CD14-positive monocyte (primary cell): ENCODE results near the gene NUP35. TPM values are rescaled to one million over a fixed set of nuclear protein-coding genes. Genes with fewer than 3 reads are reported as not detected.

Experiments used
- DNase-seq, 3 donors: peaks; one replicate each; pipeline ENCODE4 v3.0.0-alpha.2; 2011 to 2022
- H2AFZ ChIP-seq: 2 replicates; pipeline ENCODE4 v1.6.0; 2012; ENCODE audit warnings: mild to moderate bottlenecking, low read depth, low read length, inconsistent platforms; ENCODE audit not compliant: insufficient read depth, poor library complexity, severe bottlenecking
- H3K27ac ChIP-seq, 2 donors: 1 replicate in 1 of 2; 2 replicates in 1 of 2; pipeline ENCODE4 v1.5.1; 2012 to 2013; ENCODE audit warnings: low read length in 2 of 2, control low read depth in 1 of 2, inconsistent platforms in 1 of 2, low read depth in 1 of 2, mild to moderate bottlenecking in 1 of 2
- H3K27me3 ChIP-seq, 2 donors: one replicate each; pipeline versions ENCODE4 v1.6.0 to v1.6.1; 2011 to 2013; ENCODE audit warnings: low read length in 2 of 2; ENCODE audit not compliant: control insufficient read depth in 2 of 2, insufficient read depth in 2 of 2
- H3K36me3 ChIP-seq, 2 donors: replicated peaks in 1 of 2; 1 replicate in 1 of 2; 2 replicates in 1 of 2; pipeline versions ENCODE4 v1.5.1 to v1.6.1; 2012 to 2013; ENCODE audit warnings: low read length in 2 of 2, control low read depth in 1 of 2, inconsistent platforms in 1 of 2, mild to moderate bottlenecking in 1 of 2; ENCODE audit not compliant: insufficient read depth in 2 of 2, control insufficient read depth in 1 of 2
- H3K4me1 ChIP-seq, 2 donors: 1 replicate in 1 of 2; 2 replicates in 1 of 2; pipeline versions ENCODE4 v1.5.1 to v1.6.1; 2012 to 2013; ENCODE audit warnings: low read length in 2 of 2, control low read depth in 1 of 2, inconsistent platforms in 1 of 2, mild to moderate bottlenecking in 1 of 2, moderate library complexity in 1 of 2; ENCODE audit not compliant: insufficient read depth in 2 of 2, control insufficient read depth in 1 of 2
- H3K4me2 ChIP-seq: replicated peaks from 2 replicates; pipeline ENCODE3; 2012; ENCODE audit warnings: low read length, moderate library complexity, mild to moderate bottlenecking; ENCODE audit not compliant: poor library complexity, severe bottlenecking; ENCODE audit errors: extremely low read depth
- H3K4me3 ChIP-seq, 3 experiments: fragments of 200-600 bp in 1 of 3; sonication (generic) in 1 of 3; replicated peaks in 1 of 3; 1 replicate in 2 of 3; 2 replicates in 1 of 3; pipeline ENCODE4 v1.5.1; 2011 to 2013; ENCODE audit warnings: low read length in 3 of 3, mild to moderate bottlenecking in 3 of 3, control low read depth in 2 of 3, low read depth in 2 of 3, inconsistent platforms in 1 of 3, moderate library complexity in 1 of 3
- H3K79me2 ChIP-seq: 2 replicates; pipeline ENCODE4 v1.6.0; 2012; ENCODE audit warnings: mild to moderate bottlenecking, control low read depth, inconsistent platforms, low read length, moderate library complexity; ENCODE audit not compliant: insufficient read depth
- H3K9ac ChIP-seq: 2 replicates; pipeline ENCODE4 v1.6.0; 2017; ENCODE audit warnings: low read length, mild to moderate bottlenecking; ENCODE audit not compliant: insufficient read depth, poor library complexity, severe bottlenecking
- H3K9me3 ChIP-seq, 2 donors: replicated peaks in 1 of 2; 1 replicate in 1 of 2; 2 replicates in 1 of 2; pipeline versions ENCODE4 v1.5.1 to v1.6.1; 2012 to 2013; ENCODE audit warnings: low read length in 2 of 2, control low read depth in 1 of 2; ENCODE audit not compliant: control insufficient read depth in 1 of 2, insufficient read depth in 1 of 2
- H4K20me1 ChIP-seq: 2 replicates; pipeline ENCODE4 v1.6.0; 2012; ENCODE audit warnings: mild to moderate bottlenecking, low read length, control low read depth, moderate library complexity; ENCODE audit not compliant: insufficient read depth
- H3K27ac Mint-ChIP-seq, 7 donors: one replicate each; pipeline ENCODE4 v1.8.0; 2020; ENCODE audit warnings: mild to moderate bottlenecking in 7 of 7, mixed read lengths in 7 of 7, moderate library complexity in 6 of 7, inconsistent platforms in 2 of 7
- H3K27me3 Mint-ChIP-seq, 3 donors: one replicate each; pipeline ENCODE4 v1.8.0; 2021 to 2022; ENCODE audit warnings: low read depth in 3 of 3, mild to moderate bottlenecking in 3 of 3, mixed read lengths in 3 of 3, moderate library complexity in 3 of 3, inconsistent platforms in 1 of 3
- H3K36me3 Mint-ChIP-seq, 2 donors: one replicate each; pipeline ENCODE4 v1.8.0; 2020; ENCODE audit warnings: mixed read lengths in 2 of 2, inconsistent platforms in 1 of 2, mild to moderate bottlenecking in 1 of 2
- H3K4me1 Mint-ChIP-seq: one replicate; pipeline ENCODE4 v1.8.0; 2020; ENCODE audit warnings: mild to moderate bottlenecking, mixed read lengths
- H3K4me3 Mint-ChIP-seq, 2 donors: one replicate each; pipeline ENCODE4 v1.8.0; 2020; ENCODE audit warnings: mild to moderate bottlenecking in 2 of 2, mixed read lengths in 2 of 2, moderate library complexity in 1 of 2
- H3K9me3 Mint-ChIP-seq, 7 donors: one replicate each; pipeline ENCODE4 v1.8.0; 2020 to 2022; ENCODE audit warnings: mixed read lengths in 7 of 7, mild to moderate bottlenecking in 6 of 7, moderate library complexity in 6 of 7, inconsistent platforms in 2 of 7
- WGBS: methylation state at CpG from one replicate; pipeline ENCODE4 v1.1.5; 2013; ENCODE audit warnings: missing lambda C conversion rate; ENCODE audit not compliant: insufficient coverage; 5-methylcytosine and 5-hydroxymethylcytosine counted together
- intact Hi-C, 2 donors: fragments of 100-400 bp; cut with micrococcal nuclease; formaldehyde crosslinking; loops; one replicate each; pipeline versions ENCODE4 v1.15.0 to v1.15.1; 2023
- polyA plus RNA-seq, 3 donors: library from polyadenylated mRNA; depleted of rRNA in 1 of 3; unstranded in 2 of 3; stranded (reverse) in 1 of 3; fragments of 300-500 nt in 2 of 3; fragments of >200 nt in 1 of 3; fragmentation: Illumina TruSeq in 2 of 3; gene quantifications; 1 replicate in 2 of 3; 2 replicates in 1 of 3; pipeline ENCODE4 v1.2.3, GENCODE V29; 2012 to 2021
- TF ChIP-seq, protein P1 (sequence below): fragments of 200-600 bp; IDR thresholded peaks from one replicate; pipeline ENCODE4 v1.8.0; 2022; ENCODE audit warnings: antibody characterized with exemption, mild to moderate bottlenecking

Gene NUP35
- polyA plus RNA-seq, 3 donors = 1.5 to 4.7 (median 2.0) TPM

DNA sequence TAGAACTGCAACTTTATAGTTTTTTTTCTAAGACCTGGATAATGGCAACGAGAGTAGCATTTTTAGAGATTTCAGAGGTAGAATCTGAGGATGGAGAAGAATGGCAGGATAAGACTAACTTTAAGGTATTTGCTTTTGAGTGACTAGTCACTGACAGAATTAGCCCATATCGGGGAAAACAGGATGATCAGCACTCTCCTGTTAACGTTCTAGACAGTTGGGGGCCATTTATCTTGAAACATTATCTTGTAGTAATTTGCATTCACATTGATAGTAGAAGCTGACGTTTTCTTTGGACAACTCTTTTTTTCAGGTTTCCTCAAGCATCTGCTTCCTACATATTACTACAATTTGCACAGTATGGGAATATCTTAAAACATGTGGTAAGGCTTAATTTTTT, 32.9 kb downstream of the NUP35 start:
- Histone ChIP-seq H3K9me3 (peaks cover 0 to 7% of the 10 kb centered on the region in 2 donors), H3K27ac (no peak overlapping the region), H3K9ac (no peak overlapping the region), H3K27me3 (no peaks in the 10 kb centered on the region), H3K36me3 (peaks cover 31 to 68% of the 10 kb centered on the region in 2 donors), H3K4me3 (no peak overlapping the region), H3K4me1 (no peaks in the 10 kb centered on the region), H3K4me2 (no peak overlapping the region), H2AFZ (no peak overlapping the region), H4K20me1 (no peaks in the 10 kb centered on the region), H3K79me2 (no peaks in the 10 kb centered on the region)
- intact Hi-C loops = no loop called here
- WGBS = 100% methylated on average over 1 of the region's 4 CpGs
- H3K9me3 Mint-ChIP-seq = peaks cover 0 to 10% (median 2%) of the 10 kb centered on the region in 7 donors
- H3K27ac Mint-ChIP-seq = no peak overlapping the region
- DNase-seq = no peak
- H3K27me3 Mint-ChIP-seq = peaks cover 0 to 2% (median 0%) of the 10 kb centered on the region in 3 donors
- H3K4me3 Mint-ChIP-seq = no peak overlapping the region
- TF ChIP-seq, protein P1, sequence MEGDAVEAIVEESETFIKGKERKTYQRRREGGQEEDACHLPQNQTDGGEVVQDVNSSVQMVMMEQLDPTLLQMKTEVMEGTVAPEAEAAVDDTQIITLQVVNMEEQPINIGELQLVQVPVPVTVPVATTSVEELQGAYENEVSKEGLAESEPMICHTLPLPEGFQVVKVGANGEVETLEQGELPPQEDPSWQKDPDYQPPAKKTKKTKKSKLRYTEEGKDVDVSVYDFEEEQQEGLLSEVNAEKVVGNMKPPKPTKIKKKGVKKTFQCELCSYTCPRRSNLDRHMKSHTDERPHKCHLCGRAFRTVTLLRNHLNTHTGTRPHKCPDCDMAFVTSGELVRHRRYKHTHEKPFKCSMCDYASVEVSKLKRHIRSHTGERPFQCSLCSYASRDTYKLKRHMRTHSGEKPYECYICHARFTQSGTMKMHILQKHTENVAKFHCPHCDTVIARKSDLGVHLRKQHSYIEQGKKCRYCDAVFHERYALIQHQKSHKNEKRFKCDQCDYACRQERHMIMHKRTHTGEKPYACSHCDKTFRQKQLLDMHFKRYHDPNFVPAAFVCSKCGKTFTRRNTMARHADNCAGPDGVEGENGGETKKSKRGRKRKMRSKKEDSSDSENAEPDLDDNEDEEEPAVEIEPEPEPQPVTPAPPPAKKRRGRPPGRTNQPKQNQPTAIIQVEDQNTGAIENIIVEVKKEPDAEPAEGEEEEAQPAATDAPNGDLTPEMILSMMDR = no peak
- H3K4me1 Mint-ChIP-seq = no peaks in the 10 kb centered on the region
- peaks cover 51 to 61% of the 10 kb centered on the region in 2 donors for H3K36me3 Mint-ChIP-seq

DNA sequence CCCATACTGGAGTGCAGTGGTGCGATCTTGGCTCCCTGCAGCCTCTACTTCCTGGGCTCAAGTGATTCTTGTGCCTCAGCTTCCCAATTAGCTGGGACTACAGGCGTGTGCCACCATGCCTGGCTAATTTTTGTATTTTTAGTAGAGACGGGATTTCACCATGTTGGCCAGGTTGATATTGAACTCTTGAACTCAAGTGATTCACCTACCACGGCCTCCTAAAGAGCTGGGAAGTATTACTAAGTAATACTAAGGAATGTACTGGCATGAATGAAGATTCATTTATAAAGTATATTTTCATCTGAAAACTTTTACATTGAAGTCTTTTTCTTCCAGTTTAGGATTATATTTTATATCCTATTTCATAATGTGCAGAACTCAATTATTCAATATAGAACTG, 38.1 kb downstream of the NUP35 start:
- H3K4me3 Mint-ChIP-seq = no peak overlapping the region
- intact Hi-C loops = no loop called here
- Histone ChIP-seq H3K27me3 (no peaks in the 10 kb centered on the region), H3K4me1 (no peaks in the 10 kb centered on the region), H3K79me2 (no peaks in the 10 kb centered on the region), H3K9ac (no peak overlapping the region), H3K4me2 (no peak overlapping the region), H3K27ac (no peak overlapping the region), H3K9me3 (no peaks in the 10 kb centered on the region), H3K4me3 (no peak overlapping the region), H4K20me1 (no peaks in the 10 kb centered on the region), H2AFZ (no peak overlapping the region), H3K36me3 (peaks cover 38 to 64% of the 10 kb centered on the region in 2 donors)
- H3K9me3 Mint-ChIP-seq = peaks cover 0 to 1% (median 0%) of the 10 kb centered on the region in 7 donors
- H3K27me3 Mint-ChIP-seq = no peaks in the 10 kb centered on the region
- H3K4me1 Mint-ChIP-seq = no peaks in the 10 kb centered on the region
- TF ChIP-seq, protein P1 = no peak
- peaks cover 52 to 56% of the 10 kb centered on the region in 2 donors for H3K36me3 Mint-ChIP-seq
- H3K27ac Mint-ChIP-seq = no peak overlapping the region
- DNase-seq = no peak
- WGBS = 100% methylated on average over 1 of the region's 4 CpGs
